ENCODE results near the gene TMEM242. TPM values are rescaled to one million over a fixed set of nuclear protein-coding genes. Genes with fewer than 3 reads are reported as not detected.
A peak's percentile ranks its signal among the peaks of the same experiment; 100 is the strongest.

The TMEM242 gene
- total and polyA plus RNA-seq, 10 donors = 3.7 to 16.0 (median 7.2) TPM

DNA sequence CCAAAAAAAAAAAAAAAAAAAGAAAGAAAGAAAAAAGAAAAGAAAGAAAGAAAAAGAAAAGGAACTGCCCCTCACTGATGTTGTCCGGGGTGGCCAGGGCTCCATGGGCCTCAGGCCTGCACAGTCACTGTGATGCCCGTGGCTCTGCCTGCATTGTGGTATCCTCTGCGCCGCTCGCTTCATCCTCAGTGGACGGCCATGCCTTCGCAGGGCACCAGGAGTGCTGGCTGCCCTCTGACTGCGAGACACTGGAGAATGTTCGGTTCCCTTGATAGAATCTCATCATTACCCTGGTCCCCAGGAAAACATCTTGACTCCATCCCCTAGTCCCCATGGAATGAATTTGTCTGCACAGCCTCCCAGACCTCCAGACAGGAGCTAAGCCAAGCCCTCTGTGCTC lies 61.7 kb downstream of the TMEM242 start:
- H3K9me3 ChIP-seq = no peaks in the 10 kb centered on the region
- DNase-seq = peak; percentile 42
- no peak for TF ChIP-seq POLR2A (IDR thresholded peaks at IDR 0.05)
- no peak for TF ChIP-seq POLR2AphosphoS5 (IDR thresholded peaks at IDR 0.05)
- TF ChIP-seq, protein P1, sequence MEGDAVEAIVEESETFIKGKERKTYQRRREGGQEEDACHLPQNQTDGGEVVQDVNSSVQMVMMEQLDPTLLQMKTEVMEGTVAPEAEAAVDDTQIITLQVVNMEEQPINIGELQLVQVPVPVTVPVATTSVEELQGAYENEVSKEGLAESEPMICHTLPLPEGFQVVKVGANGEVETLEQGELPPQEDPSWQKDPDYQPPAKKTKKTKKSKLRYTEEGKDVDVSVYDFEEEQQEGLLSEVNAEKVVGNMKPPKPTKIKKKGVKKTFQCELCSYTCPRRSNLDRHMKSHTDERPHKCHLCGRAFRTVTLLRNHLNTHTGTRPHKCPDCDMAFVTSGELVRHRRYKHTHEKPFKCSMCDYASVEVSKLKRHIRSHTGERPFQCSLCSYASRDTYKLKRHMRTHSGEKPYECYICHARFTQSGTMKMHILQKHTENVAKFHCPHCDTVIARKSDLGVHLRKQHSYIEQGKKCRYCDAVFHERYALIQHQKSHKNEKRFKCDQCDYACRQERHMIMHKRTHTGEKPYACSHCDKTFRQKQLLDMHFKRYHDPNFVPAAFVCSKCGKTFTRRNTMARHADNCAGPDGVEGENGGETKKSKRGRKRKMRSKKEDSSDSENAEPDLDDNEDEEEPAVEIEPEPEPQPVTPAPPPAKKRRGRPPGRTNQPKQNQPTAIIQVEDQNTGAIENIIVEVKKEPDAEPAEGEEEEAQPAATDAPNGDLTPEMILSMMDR (IDR thresholded peaks at IDR 0.05 in 8 of 11, conservative IDR thresholded peaks at IDR 0.05 in 3 of 11) = no peak
- WGBS, 5 donors = 79 to 98% (median 95%) methylated on average over 9 of the region's 9 CpGs
- H3K27me3 ChIP-seq (replicated peaks in 1 of 7) = no peaks in the 10 kb centered on the region
- no peak overlapping the region for H3K4me3 ChIP-seq
- H3K27ac ChIP-seq = no peak overlapping the region
- no peaks in the 10 kb centered on the region for H3K36me3 ChIP-seq
- H3K4me1 ChIP-seq = peaks cover 0 to 15% (median 5%) of the 10 kb centered on the region in 6 donors
- intact Hi-C loops (cut with DNase I; ENCODE audit: low total_unique reads) = no loop called here

DNA sequence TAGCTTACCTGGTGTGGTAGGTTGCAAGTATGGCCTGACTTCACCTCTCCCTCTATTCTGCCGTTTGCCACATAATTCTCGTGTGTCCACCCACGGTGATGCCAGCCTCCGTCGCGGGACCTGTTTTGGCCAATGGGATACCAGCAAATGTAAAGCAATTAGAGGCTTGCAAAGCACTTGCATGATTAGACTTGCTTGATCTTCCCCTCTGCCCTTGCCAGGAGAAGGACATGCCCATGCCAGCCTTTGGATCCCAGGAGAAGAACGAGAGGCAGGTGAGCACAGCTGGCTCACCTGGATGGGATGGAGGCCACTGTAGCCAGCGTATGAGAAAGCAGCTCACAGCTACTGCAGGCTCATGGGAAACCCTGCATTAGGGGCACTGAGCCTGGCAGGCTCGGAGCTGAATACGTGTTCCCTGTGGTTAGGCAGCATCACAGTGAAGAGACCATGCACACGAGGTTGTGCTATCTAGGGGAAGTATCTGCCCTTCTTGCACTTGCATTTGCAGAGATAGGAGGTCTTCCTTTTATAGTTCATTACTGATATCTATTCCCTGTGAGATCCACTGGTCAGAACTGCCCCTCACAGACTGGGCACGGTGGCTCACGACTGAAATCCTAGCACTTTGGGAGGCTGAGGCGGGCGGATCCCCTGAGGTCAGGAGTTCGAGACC lies 62.4 kb downstream of the TMEM242 start:
- H3K36me3 ChIP-seq = no peaks in the 10 kb centered on the region
- no peaks in the 10 kb centered on the region for H3K9me3 ChIP-seq
- no peaks in the 10 kb centered on the region for H3K27me3 ChIP-seq (replicated peaks in 1 of 7)
- H3K4me3 ChIP-seq = no peak overlapping the region
- peaks cover 0 to 15% (median 5%) of the 10 kb centered on the region in 6 donors for H3K4me1 ChIP-seq
- H3K27ac ChIP-seq = no peak overlapping the region
- 82 to 89% (median 84%) methylated on average over 15 to 16 of the region's 16 CpGs for WGBS, 5 donors
- intact Hi-C loops (cut with DNase I; ENCODE audit: low total_unique reads) = no loop called here
- TF ChIP-seq POLR2A (IDR thresholded peaks at IDR 0.05) (no peak), POLR2AphosphoS5 (IDR thresholded peaks at IDR 0.05) (no peak)
- TF ChIP-seq, protein P1 (IDR thresholded peaks at IDR 0.05 in 8 of 11, conservative IDR thresholded peaks at IDR 0.05 in 3 of 11) = no peak
- DNase-seq = peak; percentile 59

DNA sequence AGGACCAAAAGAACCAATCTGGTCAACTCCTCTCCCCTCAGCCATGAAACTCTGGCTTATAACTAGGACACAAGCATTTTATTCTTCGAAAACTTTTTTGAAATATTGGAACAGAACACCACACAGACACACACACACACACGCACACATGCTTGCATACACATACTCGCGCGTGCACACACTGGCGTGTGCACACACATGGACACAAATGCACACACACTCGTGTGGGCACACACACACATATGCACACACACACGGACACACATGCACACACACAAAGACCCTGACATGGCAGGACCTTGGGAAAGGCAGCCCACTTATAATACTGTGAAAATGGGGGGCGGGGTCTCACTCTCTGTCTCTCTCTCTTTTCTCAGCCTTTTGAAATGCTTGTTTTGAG lies 63.9 kb downstream of the TMEM242 start:
- TF ChIP-seq POLR2AphosphoS5 (IDR thresholded peaks at IDR 0.05) (no peak), POLR2A (IDR thresholded peaks at IDR 0.05) (no peak)
- TF ChIP-seq, protein P1 (IDR thresholded peaks at IDR 0.05 in 8 of 11, conservative IDR thresholded peaks at IDR 0.05 in 3 of 11) = no peak
- intact Hi-C loops (cut with DNase I; ENCODE audit: low total_unique reads) = no loop called here
- no peak overlapping the region for H3K27ac ChIP-seq
- peaks cover 0 to 6% (median 0%) of the 10 kb centered on the region in 7 donors for H3K27me3 ChIP-seq (replicated peaks in 1 of 7)
- no peaks in the 10 kb centered on the region for H3K9me3 ChIP-seq
- H3K4me3 ChIP-seq = no peak overlapping the region
- no peaks in the 10 kb centered on the region for H3K36me3 ChIP-seq
- 89 to 96% (median 95%) methylated on average over 9 of the region's 9 CpGs for WGBS, 5 donors
- DNase-seq = peak; percentile 39
- H3K4me1 ChIP-seq = peaks cover 0 to 15% (median 5%) of the 10 kb centered on the region in 6 donors

DNA sequence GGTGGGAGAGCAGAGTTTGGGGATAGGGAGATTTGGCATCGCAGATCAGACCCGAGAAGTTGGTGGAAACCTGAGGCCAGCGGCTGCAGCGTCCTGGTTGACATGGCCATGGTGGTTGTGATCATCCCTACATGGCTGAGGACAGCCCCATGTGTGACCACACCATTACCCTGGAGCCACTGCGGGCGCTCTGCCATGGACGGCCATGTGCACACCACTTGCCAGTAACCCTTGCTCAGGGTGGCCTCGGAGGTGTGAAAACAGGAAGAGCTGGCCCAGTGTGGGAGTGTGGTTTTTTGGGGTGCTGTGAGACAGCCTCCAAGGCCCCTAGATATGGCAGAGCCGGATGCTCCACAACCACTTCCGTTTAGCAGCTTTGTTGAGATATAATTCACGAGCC lies 64.4 kb downstream of the TMEM242 start:
- intact Hi-C loops (cut with DNase I; ENCODE audit: low total_unique reads) = no loop called here
- Histone ChIP-seq H3K4me3 (no peak overlapping the region), H3K9me3 (no peaks in the 10 kb centered on the region), H3K36me3 (no peaks in the 10 kb centered on the region), H3K27me3 (replicated peaks in 1 of 7) (peaks cover 0 to 7% (median 0%) of the 10 kb centered on the region in 7 donors), H3K27ac (no peak overlapping the region), H3K4me1 (peaks cover 0 to 15% (median 5%) of the 10 kb centered on the region in 6 donors)
- DNase-seq = peak; percentile 77
- TF ChIP-seq, protein P1 (IDR thresholded peaks at IDR 0.05 in 8 of 11, conservative IDR thresholded peaks at IDR 0.05 in 3 of 11) = no peak
- TF ChIP-seq POLR2AphosphoS5 (IDR thresholded peaks at IDR 0.05) (peak in 1 of 3 donors; percentile 12), POLR2A (IDR thresholded peaks at IDR 0.05) (no peak)
- 83 to 92% (median 86%) methylated on average over 8 to 11 of the region's 11 CpGs for WGBS, 5 donors

Data from spleen (tissue), 11 donors.